ENCODE results near the gene CSK.
"Not testable (repeated sequence)": the region's sequence is repeated elsewhere in the genome, so short reads cannot be mapped to it uniquely, and the experiment has no call there.

CSK gene

GRCh38 chr15:74781431-74782258 lies at the start of gene CSK:
Gene CSK, plus strand, starts transcription at chr15:74782080. Its CDS starts 16,218 bp downstream, at chr15:74798298.
- no peak for DNase-seq

DNA sequence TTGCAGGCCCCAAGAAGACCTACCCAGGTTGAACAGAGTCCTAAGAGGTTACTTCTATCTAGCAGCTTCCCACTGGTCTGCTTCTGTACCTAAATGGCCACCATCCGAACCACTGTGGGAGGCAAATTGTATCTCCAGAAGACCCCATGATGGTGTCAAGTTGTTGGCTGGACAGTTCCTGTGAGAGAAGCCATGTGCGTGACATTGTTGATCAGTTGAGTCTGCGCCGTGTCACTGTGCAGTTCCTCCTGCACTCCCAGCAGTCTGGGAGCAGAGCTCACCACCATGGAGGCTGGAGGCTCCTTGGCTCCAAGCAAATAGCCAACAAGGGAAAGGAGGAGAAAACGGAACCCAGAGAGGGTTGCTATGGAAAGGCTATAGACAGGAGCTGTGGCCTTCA lies 49.0 kb upstream of the CSK start:
- no peak for DNase-seq

DNA sequence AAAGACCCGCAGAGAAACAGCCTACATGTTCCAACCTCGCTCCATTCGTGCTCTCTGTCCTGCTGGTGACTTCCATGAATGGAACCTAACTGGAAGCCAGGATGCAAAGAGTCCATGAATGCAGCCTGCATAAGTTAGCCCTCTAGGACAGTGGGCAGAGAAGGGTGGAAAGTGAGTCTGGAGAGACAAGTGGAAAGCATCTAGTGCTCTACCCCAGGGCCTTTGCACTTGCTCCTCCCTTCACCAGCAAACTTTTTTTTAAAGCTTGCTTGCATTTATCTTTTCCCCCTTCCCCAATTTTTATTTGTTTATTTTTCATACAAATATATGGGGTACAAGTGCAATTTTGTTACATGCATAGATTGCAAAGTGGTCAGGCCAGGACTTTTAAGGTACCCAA lies 48.6 kb upstream of the CSK start:
- DNase-seq = no peak

DNA sequence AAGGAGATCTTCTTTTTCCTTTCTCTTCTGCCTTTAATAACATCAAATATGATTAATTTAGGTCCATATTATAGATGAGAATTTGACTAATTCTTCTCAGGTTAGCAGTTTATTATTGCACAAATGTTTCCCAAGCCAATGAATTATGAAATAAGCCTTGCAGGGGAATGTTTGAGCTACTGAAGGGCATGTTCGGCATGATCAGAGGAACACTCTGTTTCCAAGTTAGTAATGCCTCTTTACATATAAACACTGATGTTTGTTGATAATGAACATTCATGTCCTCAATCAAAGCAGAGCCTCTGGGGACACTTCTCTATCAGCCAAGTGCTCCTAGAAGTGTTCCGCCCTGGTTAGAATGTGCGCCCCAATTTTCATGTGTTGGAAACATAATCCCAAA lies 46.6 kb upstream of the CSK start:
- DNase-seq = no peak

DNA sequence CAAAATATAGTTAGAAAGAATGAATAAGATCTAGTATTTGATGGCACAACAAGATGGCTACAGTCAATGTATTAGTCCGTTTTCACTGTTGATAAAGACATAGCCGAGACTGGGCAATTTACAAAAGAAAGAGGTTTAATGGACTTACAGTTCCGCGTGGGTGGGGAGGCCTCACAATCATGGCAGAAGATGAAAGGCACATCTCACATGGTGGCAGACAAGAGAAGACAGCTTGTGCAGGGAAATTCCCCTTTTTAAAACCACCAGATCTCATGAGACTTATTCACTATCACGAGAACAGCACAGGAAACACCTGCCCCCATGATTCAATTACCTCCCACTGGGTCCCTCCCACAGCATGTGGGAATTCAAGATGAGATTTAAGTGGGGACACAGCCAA lies 43.6 kb upstream of the CSK start:
- DNase-seq = not testable (repeated sequence)

DNA sequence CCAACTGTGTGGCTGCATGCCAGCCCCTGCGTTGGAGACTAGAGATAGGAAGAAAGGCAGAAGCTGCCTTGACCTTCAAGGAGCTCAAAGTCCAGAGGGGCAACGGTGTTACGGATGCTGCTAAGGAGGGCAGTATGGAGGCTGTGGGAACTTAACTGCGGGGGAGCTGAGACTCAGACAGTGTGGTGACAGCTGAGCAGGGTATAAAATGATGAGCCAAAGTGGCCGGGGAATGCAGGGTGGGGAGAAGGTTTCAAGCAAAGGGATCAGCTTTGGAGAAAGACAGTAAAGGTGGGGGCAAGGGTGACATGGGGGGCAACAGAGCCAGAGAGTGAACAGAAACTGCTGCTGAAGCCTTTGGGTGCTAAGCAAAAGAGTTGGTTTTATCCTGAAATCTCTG lies 39.5 kb upstream of the CSK start:
- no peak for DNase-seq

- no peak for DNase-seq
These were observed 35.5 kb upstream of the CSK start for GRCh38 chr15:74746389-74746788.

DNA sequence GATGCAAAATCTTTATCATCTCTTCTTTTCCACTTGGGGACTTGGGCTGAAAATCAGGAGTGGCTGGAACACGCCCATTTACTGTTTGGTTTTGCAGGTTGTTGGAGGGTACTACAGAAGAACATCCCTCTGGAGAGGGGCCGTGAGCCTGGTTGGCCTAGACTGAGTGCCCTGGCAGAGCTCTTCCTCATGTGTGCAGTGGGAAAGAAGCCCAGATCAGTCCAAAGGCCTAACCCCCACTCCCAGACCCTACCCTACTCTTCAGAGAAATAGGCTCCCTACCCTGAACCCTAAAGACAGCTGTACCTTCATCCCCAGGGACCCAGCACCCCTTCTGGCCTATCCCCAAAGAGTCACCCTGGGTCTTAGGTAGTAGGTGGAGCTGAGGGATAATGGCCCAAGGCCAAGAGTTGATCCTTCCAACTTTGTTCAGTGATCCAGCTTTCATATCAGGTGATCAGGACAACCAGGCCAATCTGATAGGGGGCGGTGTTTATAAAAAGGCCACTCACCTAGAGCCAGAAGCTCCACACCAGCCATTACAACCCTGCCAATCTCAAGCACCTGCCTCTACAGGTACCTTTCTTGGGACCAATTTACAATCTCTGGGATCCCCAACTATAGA lies 33.4 kb upstream of the CSK start, which contains the start of gene CYP1A2:
TSS of gene CYP1A2 (plus strand) at position 524 of the 625 bp plus-strand sequence. CDS start 894 bp downstream, outside the sequence.
- no peak for DNase-seq

DNA sequence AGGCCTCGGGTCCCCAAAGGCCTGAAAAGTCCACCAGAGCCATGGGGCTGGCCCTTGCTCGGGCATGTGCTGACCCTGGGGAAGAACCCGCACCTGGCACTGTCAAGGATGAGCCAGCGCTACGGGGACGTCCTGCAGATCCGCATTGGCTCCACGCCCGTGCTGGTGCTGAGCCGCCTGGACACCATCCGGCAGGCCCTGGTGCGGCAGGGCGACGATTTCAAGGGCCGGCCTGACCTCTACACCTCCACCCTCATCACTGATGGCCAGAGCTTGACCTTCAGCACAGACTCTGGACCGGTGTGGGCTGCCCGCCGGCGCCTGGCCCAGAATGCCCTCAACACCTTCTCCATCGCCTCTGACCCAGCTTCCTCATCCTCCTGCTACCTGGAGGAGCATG lies 32.0 kb upstream of the CSK start:
- no peak for DNase-seq

GRCh38 chr15:74750751-74751150 lies 31.1 kb upstream of the CSK start:
- DNase-seq = no peak

DNA sequence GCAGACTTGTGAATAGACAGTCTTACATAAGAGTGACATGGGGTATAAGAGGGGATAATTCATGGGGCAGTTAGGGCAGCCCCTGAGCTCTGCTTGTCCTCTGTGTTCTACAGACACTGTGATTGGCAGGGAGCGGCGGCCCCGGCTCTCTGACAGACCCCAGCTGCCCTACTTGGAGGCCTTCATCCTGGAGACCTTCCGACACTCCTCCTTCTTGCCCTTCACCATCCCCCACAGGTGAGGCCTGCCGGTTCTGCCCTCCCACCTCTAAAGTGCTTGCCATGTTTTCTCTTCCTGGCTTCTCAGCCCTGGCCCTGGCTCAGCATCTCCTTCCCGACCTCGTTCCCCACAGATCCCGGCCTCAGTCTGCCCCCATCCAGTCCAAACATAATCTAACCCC lies 29.9 kb upstream of the CSK start:
- DNase-seq = no peak

GRCh38 chr15:74752531-74752930 lies 29.3 kb upstream of the CSK start:
- DNase-seq = no peak

- DNase-seq = no peak
These were observed 27.2 kb upstream of the CSK start for GRCh38 chr15:74754593-74755215.

DNA sequence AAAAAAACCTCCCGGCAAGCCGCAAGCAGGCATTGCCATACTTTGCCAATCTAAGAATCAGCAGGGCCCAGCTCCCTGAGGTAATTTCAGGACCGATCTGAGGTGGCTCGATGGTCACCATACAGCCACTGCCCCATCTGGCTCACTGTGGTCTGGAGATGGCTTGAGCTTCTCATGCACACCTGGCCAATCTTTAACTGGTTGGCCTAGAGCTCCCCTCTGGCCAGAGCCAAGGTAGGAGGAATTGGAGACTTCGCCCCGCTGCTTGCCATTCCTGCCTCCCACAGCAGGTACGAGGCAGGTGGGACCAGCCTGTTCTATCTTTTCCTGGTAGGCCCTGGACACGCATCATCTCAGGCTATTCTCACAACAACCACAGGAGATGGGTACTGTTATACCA lies 23.1 kb upstream of the CSK start:
- DNase-seq = no peak

DNA sequence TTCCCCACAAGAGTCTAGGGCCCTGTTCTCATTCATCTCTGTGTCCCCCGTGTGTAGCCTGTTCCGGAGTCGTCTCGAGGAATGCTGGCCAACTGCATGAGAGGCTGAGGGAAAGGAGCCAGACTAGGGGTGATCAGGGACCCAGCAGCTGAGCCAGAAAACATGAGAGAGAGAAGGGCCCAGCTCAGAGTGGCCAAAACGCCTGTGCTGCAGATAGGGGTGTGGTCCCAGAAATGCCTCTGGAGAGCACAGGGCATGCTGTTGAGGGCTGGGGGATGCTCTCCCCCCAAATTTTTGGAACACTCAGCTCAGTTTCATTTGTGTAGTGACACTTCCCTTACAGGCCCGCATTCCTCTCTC lies 19.1 kb upstream of the CSK start:
- no peak for DNase-seq

DNA sequence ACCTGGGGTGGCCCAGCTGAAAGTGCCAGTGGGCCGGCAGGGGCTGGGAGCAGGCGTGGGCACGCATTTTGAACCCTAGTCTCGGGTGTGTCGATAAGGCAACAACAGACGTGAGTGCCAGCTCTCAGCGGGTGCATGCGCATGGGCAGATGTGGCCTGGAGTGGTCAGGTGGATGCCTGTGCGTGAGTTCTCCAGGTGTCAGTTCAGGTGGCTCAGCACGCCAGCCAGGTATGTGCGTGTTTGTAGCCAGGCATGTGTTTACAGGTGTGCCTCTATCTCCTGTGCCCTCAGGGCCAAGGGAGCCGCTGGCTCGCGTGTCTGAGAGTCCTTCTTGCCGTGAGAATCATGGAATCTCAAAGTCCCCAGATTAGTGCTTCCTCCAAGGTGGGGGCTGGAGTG lies 18.5 kb upstream of the CSK start:
- DNase-seq = no peak

- DNase-seq = no peak
These were observed 14.4 kb upstream of the CSK start for GRCh38 chr15:74767167-74768098.

DNA sequence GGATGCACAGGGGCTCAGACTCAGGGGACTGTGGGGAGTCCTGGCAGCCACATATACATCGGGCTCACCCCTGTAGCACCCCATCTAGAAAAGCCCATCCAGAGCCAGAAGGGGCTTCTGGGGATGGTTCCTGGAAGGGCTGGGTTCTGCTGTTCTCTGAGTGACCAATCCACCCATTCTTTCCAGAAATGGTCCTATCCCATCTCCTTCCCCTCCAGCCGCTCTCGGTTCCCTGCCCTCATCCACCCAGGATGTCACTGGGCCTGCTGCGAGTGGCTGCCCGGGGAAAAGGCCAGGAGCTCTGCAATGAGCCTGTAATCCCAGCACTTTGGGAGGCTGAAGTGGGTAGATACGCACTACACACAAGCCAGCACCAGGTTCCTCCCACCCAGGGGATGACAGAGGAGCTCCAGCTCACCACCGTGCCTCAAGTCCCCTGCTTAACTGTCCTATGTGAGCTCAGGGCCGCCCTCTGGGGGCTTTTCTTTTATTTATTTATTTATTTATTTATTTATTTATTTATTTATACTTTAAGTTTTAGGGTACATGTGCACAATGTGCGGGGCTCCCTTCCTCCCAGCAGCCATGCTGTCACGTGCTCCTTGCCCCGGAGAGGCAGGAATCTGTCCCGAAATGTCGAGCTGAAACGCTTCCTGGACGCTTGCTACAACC lies 13.6 kb upstream of the CSK start:
- DNase-seq = no peak

- no peak for DNase-seq
These were observed 13.0 kb upstream of the CSK start for GRCh38 chr15:74768771-74769342.

GRCh38 chr15:74769463-74770025 lies 12.3 kb upstream of the CSK start:
- no peak for DNase-seq

GRCh38 chr15:74770211-74770903 lies 11.5 kb upstream of the CSK start:
- no peak for DNase-seq
